ENCODE measurements around the gene CDPF1.

DNA sequence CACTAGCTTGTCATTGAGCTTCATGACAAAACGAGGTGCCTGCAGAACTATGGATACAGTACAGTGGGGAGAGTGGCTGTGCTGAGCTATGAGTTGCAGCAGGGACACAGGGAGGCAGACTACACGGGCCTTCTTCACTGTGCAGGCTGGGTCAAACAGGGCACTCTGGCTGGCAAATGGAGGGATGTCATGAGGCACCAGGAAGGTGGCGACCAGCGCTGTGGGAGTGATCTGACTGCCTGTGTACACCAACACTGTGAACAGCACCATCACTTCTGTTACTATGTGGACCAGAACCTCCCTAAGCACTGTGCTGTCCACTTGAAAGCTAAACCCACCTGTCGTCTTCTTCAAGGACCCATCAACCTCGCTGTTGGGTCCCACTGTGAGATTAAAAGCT is 9.9 kb upstream of the CDPF1 start:
- TF ChIP-seq CTCF (IDR thresholded peaks at IDR 0.05; ENCODE audit: poor library complexity, severe bottlenecking) (no peak), EP300 (conservative IDR thresholded peaks at IDR 0.05; ENCODE audit: poor library complexity, severe bottlenecking) (no peak), RAD21 (conservative IDR thresholded peaks at IDR 0.05) (no peak), REST (IDR thresholded peaks at IDR 0.05; ENCODE audit: borderline replicate concordance) (no peak), POLR2AphosphoS5 (IDR thresholded peaks at IDR 0.05) (no peak), TAF1 (IDR thresholded peaks at IDR 0.05; ENCODE audit: low read depth) (no peak), EZH2 (IDR thresholded peaks at IDR 0.05; ENCODE audit: borderline replicate concordance, insufficient read depth, low read length, poor library complexity, severe bottlenecking) (no peak), SMC3 (conservative IDR thresholded peaks at IDR 0.05; ENCODE audit: poor library complexity) (no peak)
